Loucy (cell line): ENCODE data around the gene ARFRP1.

ENCODE experiments used
- H2AFZ ChIP-seq: fragments of 200-600 bp; sonication (generic); 2 replicates; pipeline ENCODE4 v1.6.0; 2016; ENCODE audit warnings: antibody characterized with exemption, mild to moderate bottlenecking, low read length, moderate library complexity
- H3F3A ChIP-seq: fragments of 200-600 bp; 2 replicates; pipeline ENCODE4 v1.6.0; 2016; ENCODE audit warnings: antibody characterized with exemption, low read depth, mild to moderate bottlenecking
- H3K27me3 ChIP-seq: fragments of 200-600 bp; sonication (generic); 2 replicates; pipeline ENCODE4 v1.6.1; 2014; ENCODE audit warnings: low read length, mild to moderate bottlenecking; ENCODE audit not compliant: insufficient read depth, poor library complexity, severe bottlenecking
- H3K36me3 ChIP-seq: fragments of 200-600 bp; sonication (generic); 2 replicates; pipeline ENCODE4 v1.6.1; 2016; ENCODE audit warnings: low read length; ENCODE audit not compliant: insufficient read depth
- H3K4me1 ChIP-seq: fragments of 200-600 bp; sonication (generic); 2 replicates; pipeline ENCODE4 v1.5.1; 2014; ENCODE audit warnings: low read length, mild to moderate bottlenecking; ENCODE audit not compliant: insufficient read depth, poor library complexity, severe bottlenecking
- H3K4me2 ChIP-seq: fragments of 200-600 bp; sonication (generic); 2 replicates; pipeline ENCODE4 v1.6.0; 2014; ENCODE audit warnings: antibody characterized with exemption, low read length, low read depth, mild to moderate bottlenecking; ENCODE audit not compliant: poor library complexity, severe bottlenecking
- H3K4me3 ChIP-seq: fragments of 200-600 bp; sonication (generic); 2 replicates; pipeline ENCODE4 v1.5.1; 2014; ENCODE audit warnings: low read length, mild to moderate bottlenecking, mixed read lengths; ENCODE audit not compliant: poor library complexity, severe bottlenecking
- H3K79me2 ChIP-seq: fragments of 200-600 bp; sonication (generic); 2 replicates; pipeline ENCODE4 v1.6.1; 2014; ENCODE audit warnings: low read length; ENCODE audit not compliant: insufficient read depth
- H3K9ac ChIP-seq: fragments of 200-600 bp; sonication (generic); 2 replicates; pipeline ENCODE4 v1.6.0; 2014; ENCODE audit warnings: mild to moderate bottlenecking, low read depth, low read length, moderate library complexity; ENCODE audit not compliant: poor library complexity, severe bottlenecking
- H3K9me2 ChIP-seq: fragments of 200-600 bp; sonication (generic); replicated peaks from 2 replicates; pipeline ENCODE4 v1.6.1; 2016; ENCODE audit warnings: low read depth, low read length, mixed read lengths
- H3K9me3 ChIP-seq: fragments of 200-600 bp; sonication (generic); 2 replicates; pipeline ENCODE4 v1.6.1; 2014; ENCODE audit warnings: mild to moderate bottlenecking, antibody characterized with exemption, low read length, low read depth; ENCODE audit not compliant: insufficient read depth
- H4K20me1 ChIP-seq: fragments of 200-600 bp; sonication (generic); 2 replicates; pipeline ENCODE4 v1.6.0; 2014; ENCODE audit warnings: antibody characterized with exemption, low read length, mild to moderate bottlenecking; ENCODE audit not compliant: insufficient read depth, poor library complexity, severe bottlenecking
- EZH2phosphoT487 ChIP-seq: fragments of 200-600 bp; IDR thresholded peaks from 2 replicates; pipeline ENCODE4 v1.6.1; 2018; ENCODE audit warnings: antibody characterized with exemption, mild to moderate bottlenecking, moderate library complexity, borderline replicate concordance
- TF ChIP-seq, protein P1 (sequence below): fragments of 200-600 bp; sonication (generic); conservative IDR thresholded peaks from 2 replicates; pipeline ENCODE4 v1.5.1; 2014; ENCODE audit warnings: mild to moderate bottlenecking, antibody characterized with exemption, low read length

ARFRP1 gene

DNA sequence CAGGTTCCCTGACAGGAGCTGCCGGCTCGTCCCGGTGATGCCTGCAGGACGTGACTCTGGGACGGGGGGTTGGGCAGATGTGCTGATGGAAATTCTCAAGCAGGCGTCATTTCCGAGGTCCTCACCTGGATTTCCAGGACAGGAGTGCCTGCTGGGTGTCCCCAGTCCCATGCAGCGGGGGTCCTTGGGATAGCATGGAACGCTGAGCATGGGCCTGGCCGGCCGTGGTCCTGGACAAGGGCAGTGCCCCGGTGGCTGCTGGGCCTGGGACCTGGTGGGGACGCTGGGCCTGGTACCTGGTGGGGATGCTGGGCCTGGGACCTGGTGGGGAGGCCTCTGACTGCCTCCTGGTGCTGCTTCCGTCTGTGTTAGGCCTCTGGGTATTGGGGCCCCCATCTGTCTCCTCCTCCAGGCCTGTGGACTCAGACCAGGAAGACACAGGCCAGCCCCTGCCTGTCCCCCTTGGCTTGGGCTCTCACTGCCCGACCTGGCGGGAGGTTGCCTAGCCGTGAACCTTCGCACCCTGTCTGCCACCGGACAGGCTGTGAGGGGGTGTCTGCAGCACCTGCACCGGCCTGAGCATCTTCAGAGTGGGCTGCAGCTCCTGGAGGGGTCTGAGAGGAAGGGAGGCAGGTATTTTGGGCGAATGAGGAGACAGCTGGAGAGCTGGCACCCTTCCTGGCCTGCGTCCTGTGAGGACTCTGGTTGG lies 43.5 kb downstream of the ARFRP1 start:
- no peak overlapping the region for H3K4me2 ChIP-seq
- H3K36me3 ChIP-seq, result peaks cover 26% of the 10 kb centered on the region; the same call in 1 of the 2 replicates
- no peaks in the 10 kb centered on the region for H3K9me3 ChIP-seq
- no peaks in the 10 kb centered on the region for H3K9me2 ChIP-seq
- H3F3A ChIP-seq, result no peaks in the 10 kb centered on the region
- H3K79me2 ChIP-seq, result peaks cover 18% of the 10 kb centered on the region; the same call in 1 of the 2 replicates
- H4K20me1 ChIP-seq, result peaks cover 2% of the 10 kb centered on the region
- H2AFZ ChIP-seq, result no peak overlapping the region
- H3K9ac ChIP-seq, result no peak overlapping the region
- peaks cover 4% of the 10 kb centered on the region for H3K4me1 ChIP-seq
- H3K4me3 ChIP-seq, result no peak overlapping the region
- H3K27me3 ChIP-seq, result no peaks in the 10 kb centered on the region
- TF ChIP-seq, protein P1, sequence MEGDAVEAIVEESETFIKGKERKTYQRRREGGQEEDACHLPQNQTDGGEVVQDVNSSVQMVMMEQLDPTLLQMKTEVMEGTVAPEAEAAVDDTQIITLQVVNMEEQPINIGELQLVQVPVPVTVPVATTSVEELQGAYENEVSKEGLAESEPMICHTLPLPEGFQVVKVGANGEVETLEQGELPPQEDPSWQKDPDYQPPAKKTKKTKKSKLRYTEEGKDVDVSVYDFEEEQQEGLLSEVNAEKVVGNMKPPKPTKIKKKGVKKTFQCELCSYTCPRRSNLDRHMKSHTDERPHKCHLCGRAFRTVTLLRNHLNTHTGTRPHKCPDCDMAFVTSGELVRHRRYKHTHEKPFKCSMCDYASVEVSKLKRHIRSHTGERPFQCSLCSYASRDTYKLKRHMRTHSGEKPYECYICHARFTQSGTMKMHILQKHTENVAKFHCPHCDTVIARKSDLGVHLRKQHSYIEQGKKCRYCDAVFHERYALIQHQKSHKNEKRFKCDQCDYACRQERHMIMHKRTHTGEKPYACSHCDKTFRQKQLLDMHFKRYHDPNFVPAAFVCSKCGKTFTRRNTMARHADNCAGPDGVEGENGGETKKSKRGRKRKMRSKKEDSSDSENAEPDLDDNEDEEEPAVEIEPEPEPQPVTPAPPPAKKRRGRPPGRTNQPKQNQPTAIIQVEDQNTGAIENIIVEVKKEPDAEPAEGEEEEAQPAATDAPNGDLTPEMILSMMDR, result no peak
- no peak for TF ChIP-seq EZH2phosphoT487

DNA sequence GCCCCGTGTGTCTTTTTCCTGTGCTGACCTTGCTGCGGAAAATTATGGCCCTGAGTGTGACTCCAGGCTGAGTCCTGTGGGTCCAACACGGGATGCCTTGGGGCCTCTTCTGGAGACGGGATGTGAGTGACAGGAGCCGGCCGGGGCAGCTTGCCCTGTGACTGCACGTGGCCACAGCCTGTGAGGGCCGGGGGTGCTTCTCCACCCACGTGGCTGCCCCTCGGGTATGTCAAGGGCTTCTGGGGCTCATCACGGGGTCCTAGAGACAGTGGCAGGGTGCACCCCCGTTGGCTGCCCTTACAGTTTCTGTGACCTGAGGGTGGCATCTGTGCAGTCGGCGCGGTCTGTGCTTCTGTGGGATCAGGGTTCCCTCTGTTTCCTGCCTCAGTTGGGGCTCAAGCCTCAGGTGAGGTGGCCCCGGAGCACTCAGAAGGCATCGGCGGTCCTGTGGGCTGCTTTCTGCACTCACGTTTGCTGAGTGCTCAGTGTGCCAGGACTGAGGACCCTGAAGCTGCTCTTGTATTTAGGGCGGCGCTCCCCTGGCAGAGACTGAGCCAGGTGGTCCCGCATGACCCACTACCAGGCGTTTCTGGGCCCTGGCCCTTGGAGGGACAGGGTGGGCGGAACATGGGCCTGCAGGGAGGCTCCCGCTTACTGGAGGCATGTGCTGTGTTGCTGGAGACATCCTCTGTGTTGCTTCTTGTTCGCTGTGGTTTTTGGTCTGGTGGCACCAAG lies 44.3 kb downstream of the ARFRP1 start:
- no peak overlapping the region for H3K9ac ChIP-seq
- TF ChIP-seq EZH2phosphoT487, result no peak
- TF ChIP-seq, protein P1, result no peak
- H3K79me2 ChIP-seq, result peaks cover 26% of the 10 kb centered on the region
- no peaks in the 10 kb centered on the region for H3K9me2 ChIP-seq
- H3K27me3 ChIP-seq, result no peaks in the 10 kb centered on the region
- H3K9me3 ChIP-seq, result no peaks in the 10 kb centered on the region
- H3K36me3 ChIP-seq, result peaks cover 22% of the 10 kb centered on the region; the same call in 1 of the 2 replicates
- no peaks in the 10 kb centered on the region for H3F3A ChIP-seq
- no peak overlapping the region for H2AFZ ChIP-seq
- H4K20me1 ChIP-seq, result peaks cover 8% of the 10 kb centered on the region
- H3K4me2 ChIP-seq, result no peak overlapping the region
- no peak overlapping the region for H3K4me3 ChIP-seq
- peaks cover 9% of the 10 kb centered on the region for H3K4me1 ChIP-seq

DNA sequence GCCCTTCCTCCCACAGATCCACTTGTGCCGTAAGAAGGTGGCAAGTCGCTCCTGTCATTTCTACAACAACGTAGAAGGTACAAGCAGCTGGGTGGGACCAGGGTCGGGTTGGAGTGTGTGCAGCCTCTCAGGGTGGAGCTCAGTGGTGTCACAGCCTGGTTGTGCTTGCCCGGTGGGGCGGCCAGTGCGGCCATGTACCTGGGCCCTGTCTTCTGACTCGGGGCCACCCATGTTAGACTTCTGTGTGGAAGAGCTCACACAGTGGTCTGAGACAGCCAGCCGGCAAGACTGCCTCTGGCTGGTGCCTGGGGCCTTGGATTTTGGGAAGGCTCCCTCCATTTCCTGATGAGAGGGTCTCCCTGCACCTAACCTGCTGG lies 45.0 kb downstream of the ARFRP1 start:
- TF ChIP-seq, protein P1, result no peak
- no peak for TF ChIP-seq EZH2phosphoT487
- H3K79me2 ChIP-seq, result peaks cover 26% of the 10 kb centered on the region
- no peaks in the 10 kb centered on the region for H3K27me3 ChIP-seq
- no peak overlapping the region for H3K4me3 ChIP-seq
- H3K9ac ChIP-seq, result no peak overlapping the region
- H3K4me1 ChIP-seq, result peaks cover 10% of the 10 kb centered on the region
- H2AFZ ChIP-seq, result no peak overlapping the region
- no peaks in the 10 kb centered on the region for H3K9me3 ChIP-seq
- H4K20me1 ChIP-seq, result peaks cover 8% of the 10 kb centered on the region
- no peaks in the 10 kb centered on the region for H3F3A ChIP-seq
- no peak overlapping the region for H3K4me2 ChIP-seq
- no peaks in the 10 kb centered on the region for H3K9me2 ChIP-seq
- H3K36me3 ChIP-seq, result peaks cover 15% of the 10 kb centered on the region; the same call in 1 of the 2 replicates
